NCI-H1092 (cell line): ENCODE results near the gene KRTAP12-1.
A peak's percentile ranks its signal among the peaks of the same experiment; 100 is the strongest.
"Not testable (repeated sequence)": the region's sequence is repeated elsewhere in the genome, so short reads cannot be mapped to it uniquely, and the experiment has no call there.

Experiments
- DNase-seq: peaks from one replicate; lab custom pipeline; 2025; lab: John Stamatoyannopoulos, UW

Gene KRTAP12-1

DNA sequence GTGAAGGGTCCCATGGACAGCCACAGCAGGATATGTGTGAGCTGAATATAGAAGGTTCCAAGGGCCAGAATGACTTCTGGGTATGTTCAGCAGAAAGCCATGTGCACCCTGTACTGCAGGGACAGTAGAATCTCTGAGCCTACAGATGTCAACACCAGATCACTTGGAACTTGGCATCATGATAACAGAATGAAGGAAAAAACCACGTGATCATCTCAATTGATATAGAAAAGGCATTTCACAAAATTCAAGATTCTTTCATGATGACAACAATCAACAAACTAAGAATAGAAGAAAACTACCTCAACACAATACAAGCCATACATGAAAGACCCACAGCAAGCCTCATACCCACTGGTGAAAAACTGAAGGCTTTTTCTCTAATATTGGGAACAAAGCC is 14.4 kb downstream of the KRTAP12-1 start:
- no peak for DNase-seq

DNA sequence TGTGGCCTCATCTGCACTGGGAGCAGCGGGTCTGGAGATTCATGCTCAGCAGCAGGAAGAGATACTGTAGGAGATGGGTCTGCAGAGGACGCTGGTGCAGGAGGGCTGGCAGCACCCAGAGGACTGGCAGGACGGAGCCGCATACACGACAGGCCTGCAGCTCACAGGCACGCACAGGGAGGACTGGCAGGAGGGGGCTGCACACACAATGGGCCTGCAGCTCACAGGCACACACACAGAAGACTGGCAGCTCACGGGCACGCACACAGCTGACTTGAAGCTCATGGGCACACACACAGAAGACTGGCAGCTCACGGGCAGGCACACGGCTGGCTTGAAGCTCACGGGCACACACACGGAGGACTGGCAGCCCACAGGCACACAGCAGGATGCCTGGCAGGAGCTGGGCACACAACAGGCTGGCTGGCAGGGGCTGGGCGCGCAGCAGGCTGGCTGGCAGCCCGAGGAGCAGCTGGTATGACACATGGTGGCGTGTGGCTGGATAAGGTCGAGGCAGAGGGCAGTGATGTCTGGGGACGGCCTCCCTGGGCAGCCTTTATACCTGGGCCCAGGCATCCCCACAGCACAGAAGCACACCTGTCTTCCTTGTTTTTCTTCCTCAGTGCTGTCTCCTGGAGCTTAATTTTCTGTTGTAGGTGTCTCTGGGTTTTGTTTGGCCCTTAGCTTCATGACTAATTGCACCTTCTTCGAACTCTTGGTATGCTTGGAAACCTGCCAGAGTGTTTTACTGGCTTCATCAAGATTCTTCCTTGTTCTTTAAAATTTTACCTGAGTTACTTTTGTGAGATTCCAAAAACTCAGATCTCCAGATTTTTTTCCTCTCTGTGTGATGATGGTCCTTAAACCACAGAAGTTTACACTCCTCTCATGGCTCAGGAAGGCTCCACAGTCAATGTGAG is 15.3 kb downstream of the KRTAP12-1 start, which contains the start of gene KRTAP12-2:
Gene KRTAP12-2 (minus strand): TSS at position 527 of the 920 bp plus-strand sequence. CDS start 41 bp downstream, at position 486.
- DNase-seq: peak; percentile 47

DNA sequence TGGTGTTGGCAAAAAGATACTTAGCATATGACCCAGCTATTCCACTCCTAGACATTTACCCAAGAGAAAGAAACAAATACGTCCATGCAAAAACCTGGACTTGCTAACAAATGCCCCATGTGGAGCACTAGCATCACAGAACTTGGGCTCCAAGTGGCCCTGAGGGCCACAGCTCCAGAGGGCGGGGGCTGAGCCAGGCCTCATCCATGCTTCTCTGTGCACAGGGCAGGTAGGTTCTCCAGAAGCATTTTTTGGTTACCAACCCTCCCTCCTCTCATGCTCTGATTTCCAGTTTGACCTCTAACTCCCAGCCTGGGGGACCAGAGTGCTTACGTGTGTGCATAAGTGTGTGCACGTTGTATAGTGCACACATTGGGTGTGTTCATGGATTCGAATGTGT is 17.3 kb downstream of the KRTAP12-1 start:
- DNase-seq: no peak

DNA sequence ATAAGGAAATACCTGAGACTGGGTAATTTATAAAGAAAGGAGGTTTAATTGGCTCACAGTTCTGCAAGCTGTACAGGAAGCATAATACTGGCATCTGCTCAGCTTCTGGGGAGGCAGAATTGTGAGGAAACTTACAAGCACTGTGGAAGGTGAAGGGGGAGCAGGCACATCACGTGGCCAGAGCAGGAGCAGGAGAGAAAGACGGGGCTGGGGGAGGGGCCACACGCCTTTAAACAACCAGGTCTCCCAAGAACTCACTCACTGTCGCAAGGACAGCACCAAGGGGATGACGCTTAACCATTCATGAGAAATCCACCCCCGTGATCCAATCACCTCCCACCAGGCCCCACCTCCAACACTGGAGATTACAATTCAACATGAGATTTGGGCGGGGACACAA is 20.4 kb downstream of the KRTAP12-1 start:
- not testable (repeated sequence) for DNase-seq

DNA sequence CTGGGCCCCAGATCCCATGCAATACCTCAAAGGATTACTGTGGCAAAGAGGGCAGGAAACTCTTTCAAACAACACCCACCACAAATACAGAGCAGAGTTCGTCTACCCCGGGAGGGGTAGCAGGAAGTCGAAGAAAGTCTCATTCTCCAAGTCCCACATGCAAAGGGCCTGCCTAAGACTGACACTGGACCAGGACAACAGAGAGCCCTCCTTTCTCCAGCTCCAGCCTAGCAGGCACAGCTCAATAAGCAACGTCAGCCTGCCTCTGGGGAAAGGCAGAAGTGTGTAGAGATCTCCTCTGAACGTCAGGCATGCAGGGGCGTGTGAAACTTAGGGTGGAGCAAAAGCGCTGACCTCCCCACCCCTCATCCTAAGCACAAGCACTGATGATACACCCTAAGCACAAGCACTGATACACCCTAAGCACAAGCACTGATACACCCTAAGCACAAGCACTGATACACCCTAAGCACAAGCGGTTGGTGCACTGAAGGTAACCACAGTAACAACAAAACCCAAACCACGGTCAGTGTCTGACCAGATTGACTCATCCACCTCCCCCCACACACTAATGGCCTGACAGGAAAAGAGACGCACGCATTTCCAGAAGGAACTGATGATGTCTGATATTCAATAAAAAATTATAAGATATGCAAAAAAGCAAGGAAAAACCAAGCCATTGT is 22.9 kb downstream of the KRTAP12-1 start:
- DNase-seq: no peak

DNA sequence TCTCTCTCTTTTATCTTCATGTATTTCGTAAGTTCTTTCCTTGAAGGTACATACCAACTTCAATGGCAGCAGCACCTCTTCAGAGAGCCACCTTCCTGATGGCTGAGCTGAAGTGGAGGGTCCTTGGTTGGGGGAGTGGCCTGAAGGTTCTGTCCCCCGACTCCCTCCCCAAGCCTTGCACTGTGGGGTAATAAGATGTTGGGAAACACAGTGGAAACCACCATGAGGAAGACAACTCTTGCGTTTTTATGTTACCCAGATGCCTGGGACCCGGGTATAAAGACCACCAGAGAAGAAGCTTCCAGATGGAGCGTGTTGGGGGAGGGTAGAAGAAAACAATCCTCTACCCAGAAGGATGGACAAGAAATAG is 23.4 kb downstream of the KRTAP12-1 start:
- no peak for DNase-seq

DNA sequence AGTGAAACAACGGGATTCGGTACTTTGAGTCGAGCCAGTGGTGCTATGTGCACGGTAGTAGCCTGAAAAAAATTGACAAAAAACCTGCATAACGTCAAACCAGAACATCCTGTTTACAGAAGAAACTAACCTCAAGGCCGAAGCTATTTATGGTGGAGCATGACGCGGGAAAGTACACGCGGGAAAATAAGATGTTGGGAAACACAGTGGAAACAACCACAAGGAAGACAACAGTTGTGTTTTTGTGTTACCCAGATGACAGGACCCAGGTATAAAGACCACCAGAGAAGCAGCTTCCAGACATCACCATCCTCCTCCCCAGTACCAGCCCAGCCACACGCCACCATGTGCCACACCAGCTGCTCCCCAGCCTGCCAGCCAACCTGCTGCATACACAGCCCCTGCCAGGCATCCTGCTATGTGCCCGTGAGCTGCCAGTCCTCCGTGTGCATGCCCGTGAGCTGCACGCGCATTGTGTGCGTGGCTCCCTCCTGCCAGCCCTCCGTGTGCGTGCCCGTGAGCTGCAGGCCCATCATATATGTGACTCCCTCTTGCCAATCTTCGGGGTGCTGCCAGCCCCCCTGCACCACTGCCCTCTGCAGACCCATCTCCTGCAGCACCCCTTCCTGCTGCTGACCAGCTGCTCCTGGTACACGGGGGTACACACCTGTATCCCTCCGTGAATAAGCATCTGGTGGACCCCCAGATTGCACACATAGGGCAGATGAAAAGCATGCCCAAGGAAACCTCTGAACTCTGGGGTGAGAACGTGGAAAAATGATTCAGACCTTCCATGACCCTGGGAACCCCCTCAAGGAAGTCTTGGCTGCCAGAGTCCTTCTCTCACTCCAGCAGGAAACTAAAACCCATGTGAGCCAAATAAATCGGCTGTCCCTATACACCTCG is 24.1 kb downstream of the KRTAP12-1 start, which contains the start of gene KRTAP12-3:
Gene KRTAP12-3 (plus strand): TSS at position 298 of the 906 bp plus-strand sequence. CDS start 48 bp downstream, at position 346.
- DNase-seq: no peak

DNA sequence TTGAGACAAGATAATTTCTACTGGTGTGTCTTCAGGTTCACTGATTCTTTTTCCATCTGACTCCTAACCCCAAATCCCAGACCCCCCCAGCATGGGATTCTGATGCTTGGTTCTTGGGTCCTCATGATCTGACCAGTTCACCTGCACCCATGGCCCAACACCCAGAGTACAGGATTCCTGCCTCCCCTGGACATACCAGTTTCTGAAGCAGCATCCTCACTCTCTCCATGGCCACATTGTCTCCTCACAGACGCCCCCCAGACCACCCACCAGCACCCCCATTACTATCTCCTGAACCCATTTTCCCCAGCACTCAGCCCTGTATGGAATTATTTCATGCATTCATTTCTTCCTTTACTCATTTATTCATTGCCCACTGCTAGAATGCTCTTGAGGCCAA is 25.1 kb downstream of the KRTAP12-1 start:
- no peak for DNase-seq

DNA sequence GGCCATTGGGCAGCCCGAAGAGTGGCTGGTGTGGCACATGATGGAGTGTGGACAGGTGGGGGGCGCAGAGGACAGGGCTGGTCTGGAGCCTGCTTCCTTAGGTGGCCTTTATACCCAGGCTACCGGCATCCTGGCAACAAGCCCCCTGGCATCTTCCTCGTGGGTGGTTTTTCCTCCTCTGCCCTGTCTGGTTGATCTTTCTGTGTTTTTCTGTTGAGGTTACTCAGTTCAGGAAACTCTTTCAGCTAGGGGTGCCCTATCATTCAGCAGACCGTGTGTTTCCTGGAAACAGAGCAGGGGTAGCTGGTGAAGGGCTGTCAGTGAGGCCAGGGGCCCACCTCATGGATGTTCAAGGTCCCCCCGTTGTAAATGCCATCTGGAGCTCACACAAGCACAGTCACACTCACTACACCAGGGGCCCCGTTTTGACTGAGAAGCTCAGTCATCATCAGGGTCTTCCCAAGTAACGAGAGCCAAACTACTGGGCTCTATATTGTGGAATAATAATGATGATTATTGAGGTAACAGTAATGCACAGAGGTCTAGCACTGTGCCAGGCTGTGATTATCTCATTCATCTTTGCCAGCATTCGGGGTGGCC is 27.3 kb downstream of the KRTAP12-1 start, which contains the start of gene KRTAP12-4:
Gene KRTAP12-4 (minus strand): TSS at position 84 of the 600 bp plus-strand sequence. CDS start 45 bp downstream, at position 39.
- no peak for DNase-seq

DNA sequence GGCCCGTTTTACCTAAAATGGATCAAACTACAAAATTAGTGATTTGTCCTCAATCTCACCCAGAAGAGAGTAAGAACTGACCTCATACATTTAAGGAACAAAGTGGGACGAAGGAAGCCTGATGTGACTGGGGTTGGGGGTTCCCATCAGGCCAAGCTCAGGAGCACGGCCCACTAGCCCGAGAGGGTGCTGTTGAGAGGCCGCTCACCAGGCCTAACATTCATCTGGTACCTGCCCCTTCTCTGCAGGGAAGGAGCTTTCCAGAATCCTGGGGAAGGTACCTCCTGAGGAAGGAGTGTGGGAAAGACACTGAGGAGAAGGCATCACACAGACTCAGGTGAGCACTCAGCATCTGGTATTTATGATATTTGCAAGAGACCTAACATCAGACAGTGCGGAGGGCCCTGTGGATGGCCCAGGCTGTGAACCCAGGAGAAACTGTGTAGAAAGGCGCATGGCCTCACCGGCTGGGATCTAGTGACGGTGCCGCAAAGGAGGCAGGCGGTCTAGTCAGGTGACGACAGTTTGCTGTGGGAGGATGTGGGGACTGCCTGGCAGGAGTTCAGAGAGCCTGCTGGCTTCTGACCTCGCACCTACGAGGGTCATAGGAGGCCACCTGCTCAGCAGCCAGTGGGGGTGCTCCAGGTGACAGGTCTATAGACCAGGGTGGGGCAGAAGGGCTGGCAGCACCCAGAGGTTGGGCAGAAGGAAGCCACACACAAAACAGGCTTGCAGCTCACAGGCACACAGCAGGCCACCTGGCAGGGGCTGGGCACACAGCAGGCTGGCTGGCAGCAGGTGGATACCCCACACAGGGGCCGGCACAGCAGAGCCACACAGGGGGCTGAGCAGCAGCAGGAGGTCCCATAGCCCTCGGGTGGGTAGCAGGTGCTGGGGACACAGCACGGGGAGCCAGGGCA is 28.0 kb downstream of the KRTAP12-1 start:
- peak; percentile 20 for DNase-seq

DNA sequence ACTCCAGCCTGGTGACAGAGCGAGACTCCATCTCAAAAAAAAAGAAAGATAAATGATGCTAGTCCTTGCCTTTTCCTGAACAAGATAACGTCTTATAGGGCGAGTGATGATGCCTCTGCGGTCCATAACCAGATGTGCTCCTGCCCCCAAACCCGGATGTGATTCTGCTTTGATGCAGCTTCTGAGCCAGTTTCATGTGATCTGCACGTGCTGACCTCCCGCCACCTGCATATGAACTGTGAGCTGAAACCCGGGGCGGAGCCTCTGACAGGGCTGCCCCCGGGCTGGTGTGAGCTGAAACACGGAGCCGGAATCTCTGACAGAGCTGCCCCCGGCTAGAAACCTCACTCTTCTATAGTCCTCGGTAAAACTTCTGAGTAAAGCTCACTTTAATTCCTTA is 28.8 kb downstream of the KRTAP12-1 start:
- no peak for DNase-seq

DNA sequence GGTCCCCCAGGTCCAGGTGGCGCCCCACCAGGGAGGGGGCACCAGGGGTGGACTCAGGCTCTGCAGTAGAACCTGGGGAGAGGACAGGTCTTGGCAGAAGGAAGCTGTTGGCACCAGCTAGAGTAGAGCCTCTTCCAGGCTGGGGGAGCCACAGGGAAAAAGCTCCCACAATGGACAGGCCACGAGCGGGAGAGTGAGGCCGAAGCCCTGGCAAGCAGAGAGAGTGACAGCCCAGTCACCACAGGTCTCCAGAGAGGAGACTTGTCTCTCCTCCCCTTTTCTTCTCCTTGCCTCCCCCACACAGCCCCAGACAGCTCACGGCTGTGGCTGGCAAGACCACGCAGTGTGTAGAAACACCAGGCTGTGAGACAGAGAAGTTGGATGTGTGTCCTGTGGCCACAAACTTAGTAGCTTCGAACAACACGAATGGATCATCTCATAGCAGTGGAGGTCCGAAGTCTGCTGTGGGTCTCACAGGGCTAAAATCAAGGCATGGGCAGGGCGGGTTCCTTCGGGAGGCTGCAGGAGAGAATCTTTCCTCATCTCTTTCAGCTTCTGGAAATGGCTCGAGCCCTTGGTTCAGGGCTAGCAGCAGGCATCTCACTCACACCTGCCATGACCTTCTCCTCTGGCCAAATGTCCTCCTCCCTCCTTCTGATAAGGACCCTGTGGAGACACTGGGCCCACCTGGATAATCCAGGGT is 30.8 kb downstream of the KRTAP12-1 start:
- DNase-seq: no peak

DNA sequence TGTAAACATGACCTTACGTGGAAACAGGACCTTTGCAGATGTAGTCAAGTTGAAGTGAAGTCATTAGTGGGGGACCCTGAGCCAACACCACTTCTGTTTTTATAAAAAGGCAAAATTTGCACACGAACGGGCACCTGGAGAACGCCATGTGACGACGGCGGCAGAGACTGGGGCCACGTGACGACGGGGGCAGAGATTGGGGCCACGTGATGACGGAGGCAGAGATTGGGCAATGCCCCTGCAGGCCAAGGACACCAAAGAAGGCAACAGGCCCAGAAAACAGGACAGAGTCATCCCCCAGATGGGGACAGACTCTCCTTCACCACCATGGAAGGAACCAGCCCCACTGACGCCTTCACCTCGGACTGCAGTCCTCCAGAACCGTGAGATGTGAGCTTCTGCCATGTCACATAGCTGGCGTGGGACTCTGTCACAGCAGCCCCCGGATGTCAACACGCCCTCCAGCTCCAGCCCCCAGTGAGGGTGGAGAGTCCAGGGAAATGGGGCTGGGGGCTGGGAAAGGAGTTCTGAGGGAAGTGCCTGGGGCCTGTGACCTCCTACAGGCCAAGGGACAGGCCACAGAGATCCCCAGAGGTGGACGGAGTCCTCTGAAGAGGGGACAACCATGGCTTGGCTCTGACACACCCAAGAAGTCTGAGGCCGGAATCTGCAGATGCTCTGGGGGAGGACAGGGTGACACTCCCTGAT is 31.5 kb downstream of the KRTAP12-1 start:
- no peak for DNase-seq

DNA sequence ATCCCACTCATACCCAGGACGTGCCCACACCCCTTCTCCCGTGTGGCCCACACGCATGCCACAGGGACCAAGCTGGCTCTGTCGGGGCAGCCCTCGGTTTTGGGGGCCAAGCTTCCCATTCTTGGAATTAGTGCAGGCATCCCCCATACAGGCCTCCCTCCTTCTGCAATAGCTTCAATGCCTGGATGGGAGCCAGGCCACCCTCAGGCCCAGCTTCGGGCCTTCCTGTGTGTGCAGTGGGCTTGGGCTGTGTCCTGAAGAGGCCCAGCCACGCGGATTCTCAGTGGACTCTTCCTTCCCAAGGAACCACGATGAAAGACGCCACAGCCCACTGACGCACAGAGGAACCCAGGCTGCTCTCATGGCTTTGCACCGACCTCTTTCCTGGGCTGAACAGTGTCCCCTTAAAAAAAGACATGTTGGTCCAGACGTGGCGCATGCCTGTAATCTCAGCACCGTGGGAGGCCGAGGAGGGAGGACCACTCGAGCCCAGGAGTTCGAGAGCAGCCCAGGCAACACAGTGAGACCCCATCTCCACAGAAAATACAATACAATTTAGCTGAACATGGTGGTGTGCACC is 32.4 kb downstream of the KRTAP12-1 start:
- DNase-seq: no peak

DNA sequence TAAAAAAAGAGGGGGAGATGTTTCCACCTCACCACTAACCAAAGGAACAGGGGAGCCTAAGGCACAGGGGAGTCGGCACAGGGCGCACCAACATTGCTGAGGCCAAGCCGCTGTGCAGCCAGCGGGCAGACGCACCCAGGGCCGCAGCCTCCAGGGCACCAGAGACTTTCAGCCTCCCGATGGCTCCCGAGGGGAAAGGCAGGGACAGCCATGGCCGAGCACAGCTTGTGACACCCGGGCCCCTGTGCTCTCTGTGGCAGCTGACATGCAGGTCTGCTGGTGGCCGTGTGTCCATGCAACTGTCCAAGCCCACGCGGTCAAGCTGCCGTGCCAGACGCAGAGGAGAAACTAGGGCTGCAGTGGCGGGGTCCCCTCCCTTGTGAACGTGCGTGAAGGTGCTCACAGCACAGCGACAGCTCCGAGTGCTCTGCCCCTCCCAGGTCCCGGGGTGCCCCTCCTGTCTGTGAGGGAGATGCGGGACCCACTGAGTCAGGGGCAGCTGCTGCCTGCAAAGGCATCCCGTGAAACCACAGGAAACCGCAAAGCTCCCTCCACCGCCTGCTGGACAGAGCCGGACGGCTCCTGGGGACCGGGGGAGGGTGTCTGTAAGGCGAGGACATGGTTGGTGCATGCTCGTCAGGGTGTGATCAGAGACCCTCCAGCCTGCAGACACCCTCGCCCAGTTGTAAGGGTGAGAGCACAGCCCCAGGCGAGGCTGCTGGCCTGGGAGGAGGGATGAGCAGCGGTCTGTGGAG is 33.2 kb downstream of the KRTAP12-1 start:
- no peak for DNase-seq

DNA sequence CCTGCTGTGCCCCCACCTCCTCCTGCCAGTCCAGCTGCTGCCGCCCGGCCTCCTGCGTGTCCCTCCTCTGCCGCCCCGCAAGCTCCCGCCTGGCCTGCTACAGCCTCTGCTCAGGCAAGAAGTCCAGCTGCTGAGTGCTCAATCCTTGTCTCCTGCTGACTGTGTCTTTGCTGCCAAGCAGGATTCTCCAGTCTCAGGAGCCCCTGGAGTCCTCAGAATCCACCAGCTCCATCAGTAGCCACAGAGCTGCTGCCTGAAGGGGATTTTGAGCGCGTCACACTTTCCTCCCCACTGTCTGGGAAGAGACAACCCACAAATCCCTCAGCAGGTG is 34.8 kb downstream of the KRTAP12-1 start:
- DNase-seq: peak; percentile 12

DNA sequence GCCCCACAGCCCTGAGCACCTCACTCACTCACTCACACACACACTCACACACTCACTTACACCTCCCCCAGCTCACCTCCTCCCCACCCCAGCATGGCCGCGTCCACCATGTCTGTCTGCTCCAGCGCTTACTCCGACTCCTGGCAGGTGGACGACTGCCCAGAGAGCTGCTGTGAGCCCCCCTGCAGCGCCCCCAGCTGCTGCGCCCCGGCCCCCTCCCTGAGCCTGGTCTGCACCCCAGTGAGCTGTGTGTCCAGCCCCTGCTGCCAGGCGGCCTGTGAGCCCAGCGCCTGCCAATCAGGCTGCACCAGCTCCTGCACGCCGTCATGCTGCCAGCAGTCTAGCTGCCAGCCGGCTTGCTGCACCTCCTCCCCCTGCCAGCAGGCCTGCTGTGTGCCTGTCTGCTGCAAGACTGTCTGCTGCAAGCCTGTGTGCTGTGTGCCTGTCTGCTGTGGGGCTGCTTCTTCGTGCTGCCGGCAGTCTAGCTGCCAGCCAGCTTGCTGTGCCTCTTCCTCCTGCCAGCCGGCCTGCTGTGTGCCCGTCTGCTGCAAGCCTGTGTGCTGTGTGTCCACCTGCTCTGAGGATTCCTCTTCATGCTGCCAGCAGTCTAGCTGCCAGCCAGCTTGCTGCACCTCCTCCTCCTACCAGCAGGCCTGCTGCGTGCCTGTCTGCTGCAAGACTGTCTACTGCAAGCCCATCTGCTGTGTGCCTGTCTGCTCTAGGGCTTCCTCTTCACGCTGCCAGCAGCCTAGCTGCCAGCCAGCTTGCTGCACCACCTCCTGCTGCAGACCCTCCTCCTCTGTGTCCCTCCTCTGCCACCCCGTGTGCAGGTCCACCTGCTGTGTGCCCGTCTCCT is 35.4 kb downstream of the KRTAP12-1 start, which contains the start of gene KRTAP10-11:
Gene KRTAP10-11 (plus strand): TSS at position 49 of the 856 bp plus-strand sequence. CDS start 45 bp downstream, at position 94.
- not testable (repeated sequence) for DNase-seq
